Gastrocnemius medialis (tissue), 4 donors: Measurements from ENCODE around the gene VPS8. TPM values are rescaled to one million over a fixed set of nuclear protein-coding genes. Genes with fewer than 3 reads are reported as not detected.

Experiments
- ATAC-seq, 2 donors: fragments of 150-250 bp; one replicate each; pipeline ENCODE4 v1.9.1; 2016
- DNase-seq, 2 donors: peaks; one replicate each; pipeline ENCODE4 v3.0.0-alpha.2; 2019
- H3K27ac ChIP-seq, 4 donors: fragments of 200-600 bp; sonication (generic); 1 replicate in 1 of 4; 2 replicates in 3 of 4; pipeline ENCODE4 v1.5.1; 2016 to 2018; ENCODE audit warnings: mild to moderate bottlenecking in 2 of 4, moderate library complexity in 1 of 4
- H3K27me3 ChIP-seq, 3 donors: fragments of 200-600 bp; sonication (generic) in 2 of 3; 1 replicate in 1 of 3; 2 replicates in 2 of 3; pipeline versions ENCODE4 v1.5.1 to v1.6.0; 2016 to 2019; ENCODE audit warnings: mild to moderate bottlenecking in 1 of 3, moderate library complexity in 1 of 3
- H3K36me3 ChIP-seq, 2 donors: fragments of 200-600 bp; sonication (generic) in 1 of 2; one replicate each; pipeline ENCODE4 v1.5.1; 2017 to 2018
- H3K4me1 ChIP-seq, 2 donors: fragments of 200-600 bp; sonication (generic) in 1 of 2; one replicate each; pipeline ENCODE4 v1.5.1; 2016 to 2017; ENCODE audit warnings: mild to moderate bottlenecking in 2 of 2
- H3K4me3 ChIP-seq, 4 donors: fragments of 200-600 bp; sonication (generic) in 3 of 4; 1 replicate in 1 of 4; 2 replicates in 3 of 4; pipeline ENCODE4 v1.5.1; 2016 to 2019; ENCODE audit warnings: mild to moderate bottlenecking in 2 of 4
- H3K9me3 ChIP-seq, 3 donors: fragments of 200-600 bp; sonication (generic) in 2 of 3; 1 replicate in 1 of 3; 2 replicates in 2 of 3; pipeline ENCODE4 v1.5.1; 2016 to 2019
- CTCF ChIP-seq, 5 experiments: fragments of 450-650 bp in 3 of 5; fragments of 200-600 bp in 2 of 5; sonication (generic) in 2 of 5; IDR thresholded peaks in 4 of 5; conservative IDR thresholded peaks in 1 of 5; 1 replicate in 4 of 5; 2 replicates in 1 of 5; pipeline ENCODE4 v1.5.1; 2016 to 2019; ENCODE audit warnings: antibody characterized with exemption in 5 of 5, mild to moderate bottlenecking in 3 of 5, moderate library complexity in 3 of 5
- POLR2A ChIP-seq, 2 donors: fragments of 450-650 bp; IDR thresholded peaks; one replicate each; pipeline ENCODE4 v1.6.1; 2017; ENCODE audit warnings: antibody characterized with exemption in 2 of 2, mild to moderate bottlenecking in 2 of 2, moderate library complexity in 2 of 2
- in situ Hi-C, 4 donors: fragments of 200-750 bp; cut with MboI; loops; one replicate each; pipeline versions ENCODE4 v1.15.0 to v1.8.0; 2017; ENCODE audit warnings: low sequenced_read_pairs in 4 of 4
- intact Hi-C: fragments of 100-400 bp; cut with DNase I; formaldehyde crosslinking; loops from one replicate; pipeline ENCODE4 v1.15.1; 2023; ENCODE audit warnings: low total_unique reads
- total RNA-seq, 4 donors: library from RNA; depleted of rRNA; stranded (reverse); fragments of >200 nt; gene quantifications; one replicate each; pipeline versions ENCODE4 v1.1.0 to v1.2.3, GENCODE V29; 2016

VPS8 gene
- total RNA-seq, 4 donors from 2014 or later: 37.2 to 64.1 (median 51.2) TPM

GRCh38 chr3:185030951-185031350, 219.0 kb downstream of the VPS8 start:
- no peak overlapping the region for H3K27ac ChIP-seq
- in situ Hi-C loops (no loop called here), intact Hi-C loops (no loop called here)
- DNase-seq: no peak
- H3K4me1 ChIP-seq: no peaks in the 10 kb centered on the region
- H3K36me3 ChIP-seq: no peaks in the 10 kb centered on the region
- no peaks in the 10 kb centered on the region for H3K9me3 ChIP-seq
- no peak for TF ChIP-seq POLR2A (IDR thresholded peaks at IDR 0.05)
- TF ChIP-seq CTCF (IDR thresholded peaks at IDR 0.05 in 4 of 5, conservative IDR thresholded peaks at IDR 0.05 in 1 of 5): no peak
- no peak for ATAC-seq
- H3K27me3 ChIP-seq: no peaks in the 10 kb centered on the region
- no peak overlapping the region for H3K4me3 ChIP-seq

- in situ Hi-C loops (no loop called here), intact Hi-C loops (no loop called here)
- DNase-seq (no peak), ATAC-seq (no peak)
- H3K27me3 ChIP-seq: no peaks in the 10 kb centered on the region
- no peak overlapping the region for H3K27ac ChIP-seq
- H3K36me3 ChIP-seq: no peaks in the 10 kb centered on the region
- no peak overlapping the region for H3K4me3 ChIP-seq
- no peaks in the 10 kb centered on the region for H3K4me1 ChIP-seq
- no peaks in the 10 kb centered on the region for H3K9me3 ChIP-seq
- TF ChIP-seq POLR2A (IDR thresholded peaks at IDR 0.05): no peak
- TF ChIP-seq CTCF (IDR thresholded peaks at IDR 0.05 in 4 of 5, conservative IDR thresholded peaks at IDR 0.05 in 1 of 5): no peak
Measured at GRCh38 chr3:185037801-185038200, 225.8 kb downstream of the VPS8 start.

- in situ Hi-C loops (no loop called here), intact Hi-C loops (no loop called here)
- no peaks in the 10 kb centered on the region for H3K36me3 ChIP-seq
- DNase-seq: no peak
- H3K4me1 ChIP-seq: peaks cover 0 to 3% of the 10 kb centered on the region in 2 donors
- no peak overlapping the region for H3K27ac ChIP-seq
- H3K9me3 ChIP-seq: no peaks in the 10 kb centered on the region
- no peaks in the 10 kb centered on the region for H3K27me3 ChIP-seq
- H3K4me3 ChIP-seq: no peak overlapping the region
- TF ChIP-seq POLR2A (IDR thresholded peaks at IDR 0.05) (no peak), CTCF (IDR thresholded peaks at IDR 0.05 in 4 of 5, conservative IDR thresholded peaks at IDR 0.05 in 1 of 5) (no peak)
- no peak for ATAC-seq
Measured at GRCh38 chr3:185040425-185040824, 228.5 kb downstream of the VPS8 start.

- H3K4me3 ChIP-seq: no peak overlapping the region
- intact Hi-C loops: no loop called here
- H3K27me3 ChIP-seq: no peaks in the 10 kb centered on the region
- no peak overlapping the region for H3K27ac ChIP-seq
- in situ Hi-C loops: no loop called here
- DNase-seq (no peak), ATAC-seq (no peak)
- TF ChIP-seq POLR2A (IDR thresholded peaks at IDR 0.05) (no peak), CTCF (IDR thresholded peaks at IDR 0.05 in 4 of 5, conservative IDR thresholded peaks at IDR 0.05 in 1 of 5) (no peak)
- peaks cover 0 to 3% of the 10 kb centered on the region in 2 donors for H3K4me1 ChIP-seq
- no peaks in the 10 kb centered on the region for H3K36me3 ChIP-seq
- H3K9me3 ChIP-seq: no peaks in the 10 kb centered on the region
Measured at GRCh38 chr3:185041540-185041939, 229.6 kb downstream of the VPS8 start.

GRCh38 chr3:185042312-185043050, 230.5 kb downstream of the VPS8 start:
- intact Hi-C loops (no loop called here), in situ Hi-C loops (no loop called here)
- no peak for ATAC-seq
- no peak for DNase-seq
- TF ChIP-seq CTCF (IDR thresholded peaks at IDR 0.05 in 4 of 5, conservative IDR thresholded peaks at IDR 0.05 in 1 of 5): no peak
- TF ChIP-seq POLR2A (IDR thresholded peaks at IDR 0.05): no peak
- Histone ChIP-seq H3K36me3 (no peaks in the 10 kb centered on the region), H3K27me3 (no peaks in the 10 kb centered on the region), H3K4me3 (no peak overlapping the region), H3K9me3 (no peaks in the 10 kb centered on the region), H3K4me1 (peaks cover 0 to 3% of the 10 kb centered on the region in 2 donors), H3K27ac (no peak overlapping the region)
